GM21576 (cell line): ENCODE data around the gene ELMO1.

ENCODE experiments used
- ATAC-seq: cut with Tn5 transposase; IDR thresholded peaks from one replicate; pipeline ENCODE4 v1.9.1; 2021; ENCODE audit warnings: mild to moderate bottlenecking, moderate library complexity; ENCODE audit not compliant: unreplicated experiment

Gene ELMO1

GRCh38 chr7:37282093-37282444 is 166.6 kb downstream of the ELMO1 start:
- ATAC-seq = no peak

GRCh38 chr7:37281368-37282092 is 167.1 kb downstream of the ELMO1 start:
- no peak for ATAC-seq

- ATAC-seq = no peak
Observed at GRCh38 chr7:37277513-37277912, 171.2 kb downstream of the ELMO1 start.

GRCh38 chr7:37275078-37275710 is 173.5 kb downstream of the ELMO1 start:
- ATAC-seq = no peak

- ATAC-seq = no peak
Observed at GRCh38 chr7:37273891-37274290, 174.8 kb downstream of the ELMO1 start.

GRCh38 chr7:37269711-37270508 is 178.8 kb downstream of the ELMO1 start:
- no peak for ATAC-seq

GRCh38 chr7:37267251-37267650 is 181.4 kb downstream of the ELMO1 start:
- ATAC-seq = no peak

GRCh38 chr7:37265876-37266275 is 182.8 kb downstream of the ELMO1 start:
- ATAC-seq = no peak

- ATAC-seq = no peak
Observed at GRCh38 chr7:37265006-37265405, 183.7 kb downstream of the ELMO1 start.

- no peak for ATAC-seq
Observed at GRCh38 chr7:37262181-37262580, 186.5 kb downstream of the ELMO1 start.

GRCh38 chr7:37259319-37259821 is 189.3 kb downstream of the ELMO1 start:
- ATAC-seq = no peak

GRCh38 chr7:37256631-37257030 is 192.0 kb downstream of the ELMO1 start:
- ATAC-seq = no peak

- ATAC-seq = no peak
Observed at GRCh38 chr7:37255327-37255944, 193.2 kb downstream of the ELMO1 start.

GRCh38 chr7:37251222-37251621 is 197.4 kb downstream of the ELMO1 start:
- ATAC-seq = no peak

- ATAC-seq = no peak
Observed at GRCh38 chr7:37249240-37249639, 199.4 kb downstream of the ELMO1 start.

- ATAC-seq = no peak
Observed at GRCh38 chr7:37248396-37248861, 200.2 kb downstream of the ELMO1 start.

- ATAC-seq = no peak
Observed at GRCh38 chr7:37247861-37248260, 200.8 kb downstream of the ELMO1 start.

GRCh38 chr7:37245590-37245989 is 203.1 kb downstream of the ELMO1 start:
- ATAC-seq = no peak

- no peak for ATAC-seq
Observed at GRCh38 chr7:37236906-37237305, 211.8 kb downstream of the ELMO1 start.

- ATAC-seq = no peak
Observed at GRCh38 chr7:37235813-37236212, 212.9 kb downstream of the ELMO1 start.

GRCh38 chr7:37234928-37235327 is 213.7 kb downstream of the ELMO1 start:
- no peak for ATAC-seq
